Stimulated activated CD4-positive, alpha-beta T cell treated with anti-CD3 and anti-CD28 coated beads, Interleukin-12 subunit alpha, Interleukin-12 subunit beta, amount 100 ng/mL, for 48 hours (primary cell): ENCODE data around the gene SLC9A1.

ENCODE experiments used
- DNase-seq, 3 donors: peaks; one replicate each; pipeline ENCODE4 v3.0.0-alpha.2; 2020; ENCODE audit warnings: low read depth in 2 of 3, low spot score in 1 of 3

SLC9A1 gene

DNA sequence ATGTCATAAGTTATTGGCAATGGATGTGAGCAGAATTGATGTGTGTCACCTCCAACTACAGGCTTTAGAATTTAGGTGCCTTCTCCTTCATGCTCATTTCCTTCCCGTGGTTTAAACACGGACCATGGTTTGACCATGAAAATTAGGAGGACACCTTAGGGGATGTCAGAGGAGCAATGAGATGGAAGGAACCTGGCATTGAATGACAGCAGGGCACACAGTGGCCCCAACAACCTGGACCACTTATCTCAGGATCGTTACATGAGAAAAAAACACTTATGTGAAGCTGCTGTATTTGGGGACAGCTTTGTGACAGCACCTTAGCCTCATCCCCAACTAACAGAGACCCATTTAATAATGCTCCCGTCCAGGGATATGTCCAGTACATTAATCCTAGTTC is 70.8 kb downstream of the SLC9A1 start:
- no peak for DNase-seq

DNA sequence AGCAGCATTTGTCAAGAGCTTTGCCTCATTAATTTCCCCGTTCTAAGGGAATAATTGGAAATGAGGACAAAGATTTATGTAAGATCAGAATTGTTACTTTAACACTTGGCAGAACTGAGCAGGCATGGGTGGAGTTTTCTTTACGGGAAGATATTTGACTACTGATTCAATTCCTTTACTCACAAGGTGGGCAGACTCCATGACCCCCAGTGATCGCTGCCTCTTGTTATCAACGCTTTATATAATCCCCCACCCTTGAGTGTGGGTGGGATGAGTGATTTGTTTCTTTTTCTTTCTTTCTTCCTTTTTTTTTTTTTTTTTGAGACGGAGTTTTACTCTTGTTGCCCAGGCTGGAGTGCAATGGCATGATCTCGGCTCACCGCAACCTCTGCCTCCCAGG is 77.0 kb downstream of the SLC9A1 start:
- DNase-seq, result no peak

DNA sequence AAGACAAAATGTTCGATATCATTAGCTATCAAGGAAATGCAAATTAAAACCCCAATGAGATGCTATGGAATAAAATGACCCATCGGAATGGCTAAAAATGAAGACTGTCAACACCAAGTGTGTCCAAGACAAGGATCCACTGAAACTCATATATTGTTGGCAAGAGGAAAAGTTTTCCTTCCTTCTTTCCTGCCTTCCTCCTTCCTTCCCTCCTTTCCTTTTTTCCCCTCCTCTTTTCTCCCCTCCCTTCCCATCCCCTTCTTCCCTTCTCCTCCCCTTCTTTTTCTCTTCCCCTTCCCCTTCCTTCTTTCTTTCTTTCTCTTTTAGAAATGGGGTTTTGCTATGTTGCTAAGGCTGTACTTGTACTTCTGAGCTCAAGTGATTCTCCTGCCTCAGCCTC is 78.1 kb downstream of the SLC9A1 start:
- no peak for DNase-seq

GRCh38 chr1:27074175-27074780 is 80.6 kb downstream of the SLC9A1 start:
- DNase-seq, result no peak

GRCh38 chr1:27071049-27071416 is 83.9 kb downstream of the SLC9A1 start:
- DNase-seq, result no peak

- no peak for DNase-seq
Measured at GRCh38 chr1:27070390-27071048, 84.4 kb downstream of the SLC9A1 start.

DNA sequence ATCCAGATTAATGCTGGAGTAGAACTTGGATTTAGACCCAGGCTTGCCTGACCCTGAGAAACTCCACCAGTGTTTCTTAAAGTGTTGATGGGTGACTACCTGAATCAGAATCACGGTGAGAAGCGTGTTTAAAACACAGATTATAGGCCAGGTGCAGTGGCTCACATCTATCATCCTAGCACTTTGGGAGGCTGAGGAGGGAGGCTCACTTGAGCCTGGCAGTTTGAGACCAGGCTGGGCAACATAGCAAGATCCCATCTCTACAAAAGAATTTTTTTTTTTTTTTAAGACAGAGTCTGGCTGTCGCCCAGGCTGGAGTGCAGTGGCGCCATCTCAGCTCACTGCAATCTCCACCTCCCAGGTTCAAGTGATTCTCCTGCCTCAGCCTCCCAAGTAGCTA is 86.0 kb downstream of the SLC9A1 start:
- no peak for DNase-seq

DNA sequence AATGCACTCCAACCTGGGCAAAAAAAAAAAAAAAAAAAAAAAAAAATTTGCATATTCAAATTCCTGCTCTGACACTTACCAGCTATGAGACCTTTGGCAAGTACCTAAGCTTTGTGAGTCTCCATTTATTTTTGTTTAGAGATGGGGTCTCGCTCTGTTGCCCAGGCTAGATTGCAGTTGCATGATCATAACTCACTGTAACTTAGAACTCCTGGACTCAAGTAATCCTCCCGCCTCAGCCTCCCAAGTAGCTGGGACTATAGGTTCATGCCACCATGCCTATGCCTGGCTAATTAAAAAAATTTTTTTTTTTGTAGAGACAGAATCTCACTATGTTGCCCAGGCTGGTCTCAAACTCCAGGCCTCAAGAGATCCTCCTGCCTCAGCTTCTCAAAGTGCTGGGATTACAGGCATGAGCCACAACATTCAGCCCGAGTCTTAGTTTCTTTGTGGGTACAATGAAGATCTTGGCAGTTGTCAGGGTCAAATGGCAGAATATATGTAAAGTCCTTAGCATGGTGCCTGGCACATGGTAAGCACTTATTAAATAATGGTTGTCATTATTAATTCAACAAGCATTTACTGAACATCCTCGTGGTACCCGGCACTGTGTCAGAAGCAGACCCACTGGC is 88.8 kb downstream of the SLC9A1 start:
- DNase-seq, result no peak

DNA sequence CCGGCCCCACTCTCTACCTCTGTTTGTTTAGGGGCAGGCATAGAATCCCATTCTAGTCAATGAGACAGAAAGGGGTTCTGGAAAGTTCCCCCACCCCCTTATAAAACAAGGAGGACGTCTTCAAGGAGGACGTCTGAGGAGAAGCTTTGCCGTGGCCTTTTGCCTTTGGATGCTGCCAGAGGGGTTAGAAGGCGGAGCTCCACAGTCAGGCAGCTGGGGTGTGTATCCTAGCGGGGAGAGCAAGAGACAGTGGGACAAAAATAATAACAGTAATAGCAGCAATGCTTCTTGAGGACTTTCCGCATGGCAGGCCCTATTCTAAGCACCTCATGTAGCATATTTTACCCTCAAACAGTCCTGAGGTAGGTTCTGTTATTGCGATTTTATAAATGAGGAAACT is 94.0 kb downstream of the SLC9A1 start:
- no peak for DNase-seq

DNA sequence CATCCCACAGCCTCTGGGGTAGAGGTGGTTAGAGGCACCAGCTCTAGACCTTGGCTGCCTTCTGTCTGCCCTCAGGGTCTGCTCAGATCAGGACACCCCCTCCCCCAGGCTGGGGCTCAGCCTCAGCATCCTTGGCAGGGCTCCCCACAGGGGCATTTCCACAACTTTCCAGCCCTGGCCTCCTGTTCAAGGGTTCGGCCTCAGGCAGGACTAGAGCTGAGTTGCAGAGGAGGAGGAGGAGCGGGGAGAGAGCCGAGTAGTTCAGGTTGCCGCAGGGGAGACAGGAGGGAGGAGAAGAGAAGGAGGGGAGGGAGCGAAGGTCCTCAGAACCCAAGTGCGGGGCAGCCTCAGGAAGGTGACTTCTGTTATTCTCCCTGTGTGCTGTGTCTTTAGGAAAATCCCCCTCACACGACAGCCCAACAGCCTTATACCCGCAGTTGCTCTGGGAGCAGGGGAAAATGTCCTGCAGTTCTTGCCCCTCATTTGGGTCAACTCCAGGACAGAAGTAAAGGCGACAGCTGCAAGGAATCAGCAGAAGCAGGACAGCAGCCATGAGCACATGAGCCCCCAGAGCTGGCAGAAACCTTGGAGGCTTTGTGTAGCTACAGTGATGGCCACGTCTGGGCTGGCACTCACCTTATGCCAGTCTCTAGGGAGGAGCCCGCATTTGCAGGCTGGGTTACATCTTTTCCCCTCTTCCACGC is 95.8 kb downstream of the SLC9A1 start:
- no peak for DNase-seq

DNA sequence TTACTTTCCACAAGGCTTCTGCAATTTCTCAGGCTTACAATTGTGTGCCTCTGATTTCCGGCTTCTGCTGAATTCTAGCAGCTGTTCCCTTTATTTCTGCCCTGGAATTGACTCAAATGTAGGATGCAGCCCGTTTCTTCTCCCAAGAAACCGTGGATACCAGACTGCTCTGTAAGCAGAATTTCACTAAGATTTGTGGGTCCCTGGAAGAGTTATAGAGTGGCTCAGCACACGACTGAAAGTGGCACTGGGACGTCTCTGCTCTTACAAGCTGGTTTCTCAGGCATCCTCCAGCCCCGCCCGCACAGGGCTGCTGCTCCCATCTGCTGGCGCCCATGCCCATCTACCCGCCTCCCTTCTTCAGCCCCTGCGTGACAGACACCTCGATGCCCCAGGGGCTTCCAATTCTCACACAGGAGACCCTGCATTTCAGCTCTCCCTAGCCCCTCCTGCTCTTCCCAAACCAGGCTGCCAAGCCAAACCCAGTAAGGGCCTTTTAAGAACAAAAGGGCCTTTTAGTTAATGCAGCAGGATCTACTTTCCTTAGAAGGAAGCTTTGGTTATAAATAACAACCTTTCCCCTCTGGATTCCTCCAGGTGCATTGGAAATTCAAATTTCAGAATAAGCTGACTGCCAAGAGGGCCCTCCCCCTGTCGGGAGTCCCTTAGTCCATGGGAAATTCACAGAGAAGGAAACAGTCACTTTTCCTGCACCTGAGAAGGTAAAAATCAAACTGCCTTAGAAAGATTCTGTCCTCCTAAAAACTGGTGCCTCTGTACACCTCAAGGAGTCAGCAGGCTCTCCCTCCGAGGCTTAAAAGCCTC is 96.9 kb downstream of the SLC9A1 start:
- DNase-seq, result no peak

DNA sequence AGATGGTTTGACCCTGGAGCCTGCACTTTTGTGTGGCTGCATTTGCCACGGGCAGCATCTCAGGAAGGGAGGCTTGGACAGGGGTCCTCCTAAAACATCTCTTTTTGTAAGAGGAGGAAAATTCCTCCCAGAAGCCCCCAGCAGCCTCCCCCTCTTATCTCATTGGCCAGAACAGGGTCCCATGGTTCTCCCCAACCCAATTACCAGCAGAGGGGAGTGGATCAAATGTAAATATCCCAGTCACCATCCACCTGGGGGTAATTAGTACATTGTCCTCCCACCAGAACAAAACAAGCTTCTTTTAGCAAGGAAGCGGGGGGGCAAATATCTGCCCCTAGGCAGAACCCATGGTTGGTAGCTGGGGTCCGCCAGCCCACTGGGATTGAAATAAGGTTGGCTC is 97.5 kb downstream of the SLC9A1 start:
- DNase-seq, result no peak

DNA sequence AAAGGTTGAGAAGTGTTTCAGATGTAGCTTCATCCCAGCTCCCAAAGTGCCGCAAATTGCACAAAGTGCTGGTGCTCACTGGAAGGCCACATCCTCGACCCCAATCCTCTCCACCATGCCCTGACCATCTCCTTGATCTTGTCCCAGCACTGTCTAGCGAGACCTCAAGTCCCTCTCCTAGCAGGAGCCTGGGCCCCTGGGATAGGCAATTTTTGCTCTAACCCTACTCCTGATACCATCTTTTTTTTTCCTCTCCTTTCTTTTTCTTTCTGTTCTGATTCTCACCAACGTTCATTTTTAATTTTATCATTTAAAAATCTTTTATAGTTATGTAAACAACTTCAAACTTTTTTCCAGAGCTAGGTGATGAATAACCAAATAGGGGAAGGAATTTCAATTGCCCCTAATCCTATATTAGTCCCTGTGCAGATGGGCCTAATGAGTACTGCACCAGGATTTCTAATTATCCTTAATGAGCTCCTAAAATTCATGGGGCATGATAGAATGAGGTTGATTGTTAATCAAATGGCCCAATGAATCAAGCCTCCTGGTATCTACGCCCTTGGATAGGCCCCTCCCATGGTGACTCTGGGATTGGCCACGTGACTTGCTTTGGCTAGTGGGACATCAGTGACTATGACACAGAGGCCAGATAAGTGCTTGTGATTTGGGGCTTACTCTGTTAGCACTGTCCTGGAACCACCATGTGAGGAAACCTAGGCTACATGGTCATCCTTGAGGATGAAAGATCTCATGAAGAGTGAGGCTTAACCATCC is 100.8 kb downstream of the SLC9A1 start:
- DNase-seq, result no peak

DNA sequence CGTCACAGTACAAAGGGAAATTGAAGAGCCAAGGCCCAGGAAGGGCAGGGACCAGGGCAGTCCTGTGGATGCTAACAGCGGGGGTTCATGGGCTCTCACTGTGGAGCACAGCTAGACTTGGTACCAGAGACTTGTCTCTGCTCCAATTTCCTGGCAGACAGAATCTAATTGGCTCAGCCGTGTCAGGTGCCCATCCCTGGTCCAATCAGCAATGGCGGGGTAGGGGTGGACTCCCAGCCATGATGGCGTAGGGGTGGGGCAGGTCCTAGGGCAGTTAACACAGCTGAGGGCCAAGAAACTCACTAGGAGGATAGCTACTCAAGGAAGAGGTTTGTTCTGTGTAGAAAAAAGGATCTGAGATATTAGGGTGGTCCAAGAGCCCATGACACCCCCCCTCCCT is 102.4 kb downstream of the SLC9A1 start:
- no peak for DNase-seq

- DNase-seq, result no peak
Measured at GRCh38 chr1:27049607-27050006, 105.3 kb downstream of the SLC9A1 start.

- DNase-seq, result no peak
Measured at GRCh38 chr1:27049100-27049499, 105.8 kb downstream of the SLC9A1 start.
